Fibroblast of pulmonary artery (primary cell): ENCODE results near the gene MARCHF11.

ENCODE experiments used
- DNase-seq: peaks from one replicate; pipeline ENCODE4 v3.0.0-alpha.2; 2010; ENCODE audit warnings: low read depth
- H3K4me3 ChIP-seq: replicated peaks from 2 replicates; pipeline ENCODE4 v1.5.1; 2011; ENCODE audit warnings: low read depth, mild to moderate bottlenecking, control low read depth, low read length, moderate library complexity
- CTCF ChIP-seq: IDR thresholded peaks from 2 replicates; pipeline ENCODE4 v1.5.1; 2011; ENCODE audit warnings: mild to moderate bottlenecking, control low read depth, low read length, inconsistent platforms; ENCODE audit errors: missing control alignments

Gene MARCHF11

GRCh38 chr5:16135506-16135905 lies 44.1 kb downstream of the MARCHF11 start:
- H3K4me3 ChIP-seq: no peak overlapping the region
- DNase-seq: no peak
- no peak for TF ChIP-seq CTCF

GRCh38 chr5:16135003-16135402 lies 44.6 kb downstream of the MARCHF11 start:
- H3K4me3 ChIP-seq: no peak overlapping the region
- TF ChIP-seq CTCF: no peak
- no peak for DNase-seq

- H3K4me3 ChIP-seq: no peak overlapping the region
- no peak for TF ChIP-seq CTCF
- DNase-seq: no peak
These were observed 45.4 kb downstream of the MARCHF11 start for GRCh38 chr5:16134204-16134603.

- DNase-seq: no peak
- TF ChIP-seq CTCF: no peak
- H3K4me3 ChIP-seq: no peak overlapping the region
These were observed 47.7 kb downstream of the MARCHF11 start for GRCh38 chr5:16131878-16132277.

- no peak for TF ChIP-seq CTCF
- DNase-seq: no peak
- no peak overlapping the region for H3K4me3 ChIP-seq
These were observed 50.6 kb downstream of the MARCHF11 start for GRCh38 chr5:16128944-16129343.

GRCh38 chr5:16127865-16128544 lies 51.6 kb downstream of the MARCHF11 start:
- DNase-seq: no peak
- no peak overlapping the region for H3K4me3 ChIP-seq
- no peak for TF ChIP-seq CTCF

GRCh38 chr5:16120579-16120978 lies 59.0 kb downstream of the MARCHF11 start:
- no peak overlapping the region for H3K4me3 ChIP-seq
- TF ChIP-seq CTCF: no peak
- no peak for DNase-seq
